Neural crest cell (in vitro differentiated cells): ENCODE measurements around the gene DNASE1. TPM values are rescaled to one million over a fixed set of nuclear protein-coding genes. Genes with fewer than 3 reads are reported as not detected.

ENCODE experiments used
- DNase-seq: peaks from one replicate; pipeline ENCODE4 v3.0.0; 2021; ENCODE audit warnings: low read depth, mixed read lengths, low spot score
- H3K27ac Mint-ChIP-seq: one replicate; pipeline ENCODE4 v1.8.0; 2021; ENCODE audit warnings: mild to moderate bottlenecking, mixed read lengths; ENCODE audit not compliant: unreplicated experiment
- H3K27me3 Mint-ChIP-seq: 2 replicates; pipeline ENCODE4 v1.8.0; 2021; ENCODE audit warnings: low read depth, mild to moderate bottlenecking, mixed read lengths
- H3K36me3 Mint-ChIP-seq: 2 replicates; pipeline ENCODE4 v1.8.0; 2021; ENCODE audit warnings: low read depth, mild to moderate bottlenecking, mixed read lengths
- H3K4me1 Mint-ChIP-seq: 2 replicates; pipeline ENCODE4 v1.8.0; 2021; ENCODE audit warnings: mixed read lengths
- H3K4me3 Mint-ChIP-seq: one replicate; pipeline ENCODE4 v1.8.0; 2021; ENCODE audit warnings: mild to moderate bottlenecking, mixed read lengths
- H3K9me3 Mint-ChIP-seq: 2 replicates; pipeline ENCODE4 v1.8.0; 2021; ENCODE audit warnings: mixed read lengths
- CTCF ChIP-seq: fragments of 200-600 bp; sonication (generic); conservative IDR thresholded peaks from 2 replicates; pipeline ENCODE4 v1.5.0; 2021; ENCODE audit warnings: antibody characterized with exemption, mild to moderate bottlenecking
- total RNA-seq: library from RNA; stranded (reverse); gene quantifications from 2 replicates; pipeline ENCODE4 v1.2.1, GENCODE V29; 2021

The DNASE1 gene
- total RNA-seq, 1 donor from 2014 or later = 23.6 TPM

GRCh38 chr16:3656491-3657468 is 2.3 kb downstream of the DNASE1 start:
- H3K4me1 Mint-ChIP-seq = peaks cover 9% of the 10 kb centered on the region
- H3K9me3 Mint-ChIP-seq = no peaks in the 10 kb centered on the region
- no peak overlapping the region for H3K27ac Mint-ChIP-seq
- H3K27me3 Mint-ChIP-seq = no peaks in the 10 kb centered on the region
- no peak overlapping the region for H3K4me3 Mint-ChIP-seq
- no peak for TF ChIP-seq CTCF
- no peak for DNase-seq
- H3K36me3 Mint-ChIP-seq = peaks cover 5% of the 10 kb centered on the region

GRCh38 chr16:3659251-3659650 is 4.8 kb downstream of the DNASE1 start:
- Mint-ChIP-seq H3K4me1 (peaks cover 5% of the 10 kb centered on the region), H3K36me3 (peaks cover 3% of the 10 kb centered on the region), H3K27ac (no peak overlapping the region), H3K27me3 (no peaks in the 10 kb centered on the region), H3K9me3 (no peaks in the 10 kb centered on the region), H3K4me3 (peak overlapping the region; percentile 44)
- TF ChIP-seq CTCF = no peak
- DNase-seq = no peak

GRCh38 chr16:3661311-3661710 is 6.8 kb downstream of the DNASE1 start:
- no peaks in the 10 kb centered on the region for H3K4me1 Mint-ChIP-seq
- peaks cover 7% of the 10 kb centered on the region for H3K36me3 Mint-ChIP-seq
- no peak overlapping the region for H3K27ac Mint-ChIP-seq
- no peak for TF ChIP-seq CTCF
- no peaks in the 10 kb centered on the region for H3K27me3 Mint-ChIP-seq
- DNase-seq = no peak
- no peak overlapping the region for H3K4me3 Mint-ChIP-seq
- no peaks in the 10 kb centered on the region for H3K9me3 Mint-ChIP-seq

GRCh38 chr16:3661922-3662321 is 7.4 kb downstream of the DNASE1 start:
- TF ChIP-seq CTCF = no peak
- no peak for DNase-seq
- Mint-ChIP-seq H3K4me1 (no peaks in the 10 kb centered on the region), H3K9me3 (no peaks in the 10 kb centered on the region), H3K27ac (no peak overlapping the region), H3K36me3 (peaks cover 8% of the 10 kb centered on the region), H3K4me3 (no peak overlapping the region), H3K27me3 (no peaks in the 10 kb centered on the region)

- no peaks in the 10 kb centered on the region for H3K9me3 Mint-ChIP-seq
- H3K27ac Mint-ChIP-seq = no peak overlapping the region
- peaks cover 7% of the 10 kb centered on the region for H3K36me3 Mint-ChIP-seq
- H3K4me3 Mint-ChIP-seq = no peak overlapping the region
- no peak for DNase-seq
- H3K4me1 Mint-ChIP-seq = no peaks in the 10 kb centered on the region
- H3K27me3 Mint-ChIP-seq = no peaks in the 10 kb centered on the region
- no peak for TF ChIP-seq CTCF
These were observed 8.1 kb downstream of the DNASE1 start for GRCh38 chr16:3662601-3663000.
